ENCODE data around the gene SST.

The SST gene

GRCh38 chr3:187629711-187630110, 40.5 kb downstream of the SST start:
- no peak for DNase-seq (ENCODE audit: low read depth)

DNA sequence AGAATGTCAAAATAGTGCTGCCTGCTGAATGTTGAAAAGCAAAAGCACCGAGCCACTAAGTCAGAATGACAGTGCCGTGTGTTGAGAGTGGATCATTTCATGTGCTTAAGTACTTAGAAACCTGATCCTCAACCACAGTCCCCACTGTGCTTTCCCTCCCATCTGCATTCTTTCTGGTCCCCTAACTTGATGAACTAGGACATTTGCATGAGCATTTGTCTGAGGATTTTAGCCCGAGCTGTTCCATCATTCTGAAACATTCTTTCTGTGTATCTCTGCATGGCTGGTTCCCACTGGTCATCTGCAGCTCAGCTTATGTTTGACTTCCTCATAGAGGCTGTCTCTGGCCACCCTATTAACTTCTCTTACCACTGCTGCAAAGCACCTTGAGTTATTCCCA, 42.0 kb downstream of the SST start:
- no peak for DNase-seq (ENCODE audit: low read depth)

DNA sequence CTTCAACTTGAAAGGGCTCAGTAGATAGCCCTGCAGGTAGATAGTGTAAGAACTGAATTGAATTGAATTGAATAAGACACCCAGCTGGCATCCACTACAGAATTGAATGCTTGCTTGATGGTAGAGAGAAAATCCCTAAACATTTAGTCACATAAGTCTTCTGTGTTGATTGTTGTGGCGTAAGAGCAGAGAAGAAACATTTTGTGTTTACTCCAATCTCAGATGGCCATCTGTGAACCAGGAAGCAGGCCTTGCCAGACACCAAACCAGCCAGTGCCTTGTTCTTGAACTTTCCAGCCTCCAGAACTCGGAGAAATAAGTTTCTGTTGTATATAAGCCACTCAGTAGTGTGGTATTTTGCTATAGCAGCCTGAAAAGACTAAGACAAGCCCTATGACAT, 43.6 kb downstream of the SST start:
- no peak for DNase-seq (ENCODE audit: low read depth)

GRCh38 chr3:187624588-187624987, 45.6 kb downstream of the SST start:
- DNase-seq (ENCODE audit: low read depth): no peak

GRCh38 chr3:187623285-187623814, 46.8 kb downstream of the SST start:
- no peak for DNase-seq (ENCODE audit: low read depth)

DNA sequence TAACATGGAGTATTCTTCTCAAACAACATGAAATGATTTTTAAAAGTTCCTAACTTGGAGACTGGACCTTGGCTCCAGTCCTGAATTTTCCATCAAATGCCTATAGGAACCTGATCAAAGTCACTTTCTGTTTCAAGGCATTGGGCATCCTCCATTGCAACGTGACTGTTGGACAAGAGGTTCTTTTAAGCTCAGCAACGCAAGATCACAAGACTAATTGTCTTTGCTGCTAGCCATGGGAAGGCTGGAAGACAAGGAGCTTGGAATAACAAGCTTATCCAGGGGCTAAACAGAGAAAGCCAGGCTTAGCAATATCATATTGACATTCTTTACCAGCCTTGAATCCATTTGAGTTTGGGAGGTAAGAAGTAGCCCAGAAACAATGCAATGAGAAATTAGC, 48.3 kb downstream of the SST start:
- no peak for DNase-seq (ENCODE audit: low read depth)

DNA sequence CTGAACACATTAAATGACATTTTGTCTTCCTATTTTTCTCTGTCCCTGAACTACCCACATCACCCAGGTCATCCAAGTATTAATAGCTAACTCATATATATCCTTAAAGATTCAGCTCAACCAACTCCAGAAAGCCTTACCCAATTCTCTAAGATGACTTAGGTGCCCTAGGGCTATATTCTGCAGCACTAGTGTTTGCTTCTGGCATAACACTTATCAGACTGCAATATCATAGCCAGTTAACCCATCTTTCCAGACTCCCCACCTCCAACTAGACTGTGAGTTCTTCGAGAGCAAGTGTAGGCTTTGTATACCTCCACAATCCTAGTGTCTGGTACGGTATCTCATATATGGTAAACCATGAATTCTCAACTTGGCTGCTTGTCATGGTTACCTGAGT, 50.7 kb downstream of the SST start:
- DNase-seq (ENCODE audit: low read depth): no peak

Data from activated T-cell treated with anti-CD3 and anti-CD28 coated beads for 24 hours (primary cell).